Measurements from ENCODE around the gene CYFIP2. TPM values are rescaled to one million over a fixed set of nuclear protein-coding genes. Genes with fewer than 3 reads are reported as not detected.

The CYFIP2 gene
- total RNA-seq, 4 donors from 2014 or later: 46.5 to 155 (median 57.2) TPM

- DNase-seq: no peak
- H3K27ac ChIP-seq: no peak overlapping the region
- no peaks in the 10 kb centered on the region for H3K9me3 ChIP-seq
- H3K4me1 ChIP-seq: no peaks in the 10 kb centered on the region
- no peaks in the 10 kb centered on the region for H3K27me3 ChIP-seq
- peaks cover 0 to 4% (median 0%) of the 10 kb centered on the region in 3 donors for H3K36me3 ChIP-seq
- TF ChIP-seq POLR2A (IDR thresholded peaks at IDR 0.05): no peak
- TF ChIP-seq CTCF (IDR thresholded peaks at IDR 0.05): no peak
- H3K4me3 ChIP-seq: no peak overlapping the region
Measured at GRCh38 chr5:157357823-157358222, 91.9 kb downstream of the CYFIP2 start.

- Histone ChIP-seq H3K4me3 (no peak overlapping the region), H3K27me3 (no peaks in the 10 kb centered on the region), H3K9me3 (no peaks in the 10 kb centered on the region), H3K27ac (no peak overlapping the region), H3K36me3 (peaks cover 0 to 4% (median 0%) of the 10 kb centered on the region in 3 donors), H3K4me1 (no peaks in the 10 kb centered on the region)
- no peak for DNase-seq
- no peak for TF ChIP-seq CTCF (IDR thresholded peaks at IDR 0.05)
- no peak for TF ChIP-seq POLR2A (IDR thresholded peaks at IDR 0.05)
Measured at GRCh38 chr5:157358871-157359270, 92.9 kb downstream of the CYFIP2 start.

- no peaks in the 10 kb centered on the region for H3K27me3 ChIP-seq
- H3K9me3 ChIP-seq: no peaks in the 10 kb centered on the region
- TF ChIP-seq CTCF (IDR thresholded peaks at IDR 0.05) (no peak), POLR2A (IDR thresholded peaks at IDR 0.05) (no peak)
- H3K36me3 ChIP-seq: peaks cover 0 to 4% (median 0%) of the 10 kb centered on the region in 3 donors
- H3K4me3 ChIP-seq: no peak overlapping the region
- no peaks in the 10 kb centered on the region for H3K4me1 ChIP-seq
- no peak overlapping the region for H3K27ac ChIP-seq
- no peak for DNase-seq
Measured at GRCh38 chr5:157359356-157360055, 93.6 kb downstream of the CYFIP2 start.

GRCh38 chr5:157362012-157362411 is 96.1 kb downstream of the CYFIP2 start:
- Histone ChIP-seq H3K9me3 (no peaks in the 10 kb centered on the region), H3K27me3 (no peaks in the 10 kb centered on the region), H3K4me1 (no peaks in the 10 kb centered on the region), H3K36me3 (peaks cover 0 to 4% (median 0%) of the 10 kb centered on the region in 3 donors), H3K4me3 (no peak overlapping the region), H3K27ac (no peak overlapping the region)
- no peak for TF ChIP-seq CTCF (IDR thresholded peaks at IDR 0.05)
- TF ChIP-seq POLR2A (IDR thresholded peaks at IDR 0.05): no peak
- DNase-seq: no peak

- no peak for DNase-seq
- Histone ChIP-seq H3K4me3 (no peak overlapping the region), H3K27me3 (no peaks in the 10 kb centered on the region), H3K9me3 (no peaks in the 10 kb centered on the region), H3K27ac (no peak overlapping the region), H3K4me1 (no peaks in the 10 kb centered on the region), H3K36me3 (peaks cover 0 to 4% (median 0%) of the 10 kb centered on the region in 3 donors)
- TF ChIP-seq CTCF (IDR thresholded peaks at IDR 0.05) (no peak), POLR2A (IDR thresholded peaks at IDR 0.05) (no peak)
Measured at GRCh38 chr5:157362502-157362901, 96.6 kb downstream of the CYFIP2 start.

All from Peyer's patch (tissue), 4 donors.